Midbrain (tissue), 1 donor: ENCODE measurements around the gene CALN1.
A peak's percentile ranks its signal among the peaks of the same experiment; 100 is the strongest.

Experiments used
- DNase-seq: peaks from one replicate; lab custom pipeline; 2025; lab: John Stamatoyannopoulos, UW

CALN1 gene

GRCh38 chr7:71793251-71793650 lies 618.9 kb downstream of the CALN1 start:
- no peak for DNase-seq

- no peak for DNase-seq
These were observed 624.6 kb downstream of the CALN1 start for GRCh38 chr7:71787513-71787912.

GRCh38 chr7:71785216-71785615 lies 626.9 kb downstream of the CALN1 start:
- no peak for DNase-seq

GRCh38 chr7:71784781-71785180 lies 627.4 kb downstream of the CALN1 start:
- DNase-seq: no peak

GRCh38 chr7:71784180-71784579 lies 628.0 kb downstream of the CALN1 start:
- no peak for DNase-seq

GRCh38 chr7:71783779-71784178 lies 628.4 kb downstream of the CALN1 start:
- no peak for DNase-seq

GRCh38 chr7:71782051-71782450 lies 630.1 kb downstream of the CALN1 start:
- DNase-seq: no peak

- DNase-seq: no peak
These were observed 631.9 kb downstream of the CALN1 start for GRCh38 chr7:71780282-71780681.

GRCh38 chr7:71777278-71777677 lies 634.9 kb downstream of the CALN1 start:
- no peak for DNase-seq

GRCh38 chr7:71776726-71777125 lies 635.4 kb downstream of the CALN1 start:
- DNase-seq: no peak

GRCh38 chr7:71775648-71776047 lies 636.5 kb downstream of the CALN1 start:
- DNase-seq: no peak

GRCh38 chr7:71772779-71773178 lies 639.4 kb downstream of the CALN1 start:
- DNase-seq: no peak

- DNase-seq: no peak
These were observed 641.8 kb downstream of the CALN1 start for GRCh38 chr7:71770269-71770907.

- no peak for DNase-seq
These were observed 642.8 kb downstream of the CALN1 start for GRCh38 chr7:71769326-71769725.

- DNase-seq: no peak
These were observed 643.7 kb downstream of the CALN1 start for GRCh38 chr7:71768450-71768849.

GRCh38 chr7:71766016-71766415 lies 646.1 kb downstream of the CALN1 start:
- no peak for DNase-seq

- no peak for DNase-seq
These were observed 650.8 kb downstream of the CALN1 start for GRCh38 chr7:71761336-71761735.

GRCh38 chr7:71754828-71755227 lies 657.3 kb downstream of the CALN1 start:
- DNase-seq: no peak

- no peak for DNase-seq
These were observed 658.0 kb downstream of the CALN1 start for GRCh38 chr7:71753956-71754664.

- no peak for DNase-seq
These were observed 658.9 kb downstream of the CALN1 start for GRCh38 chr7:71753236-71753635.

GRCh38 chr7:71752171-71752935 lies 659.8 kb downstream of the CALN1 start:
- peak; percentile 32 for DNase-seq

- no peak for DNase-seq
These were observed 661.8 kb downstream of the CALN1 start for GRCh38 chr7:71750290-71750689.

GRCh38 chr7:71746006-71746405 lies 666.1 kb downstream of the CALN1 start:
- no peak for DNase-seq
